HEK293T (cell line): ENCODE measurements around the gene PKP3.

Experiments
- CTCF ChIA-PET: fragments of 350-600 bp; formaldehyde crosslinking; extraction: SDS; loops from one replicate; lab custom pipeline; 2021; ENCODE audit warnings: antibody characterized with exemption, inconsistent platforms; lab: Yijun Ruan, JAX
- POLR2A ChIA-PET: fragments of 350-600 bp; formaldehyde crosslinking; extraction: SDS; loops from one replicate; lab custom pipeline; 2020; ENCODE audit warnings: antibody characterized with exemption, inconsistent platforms; lab: Yijun Ruan, JAX
- DNase-seq: peaks from one replicate; pipeline ENCODE4 v3.0.0; 2012; ENCODE audit warnings: mixed read lengths; ENCODE audit errors: extremely low spot score
- ARNT ChIP-seq: fragments of 450-650 bp; IDR thresholded peaks from 2 replicates; pipeline ENCODE4 v1.6.1; 2017; ENCODE audit warnings: mild to moderate bottlenecking
- BHLHE40 ChIP-seq: fragments of 450-650 bp; IDR thresholded peaks from 2 replicates; pipeline ENCODE4 v1.6.1; 2016; ENCODE audit warnings: mild to moderate bottlenecking, moderate library complexity, borderline replicate concordance
- CTBP1 ChIP-seq: fragments of 450-650 bp; IDR thresholded peaks from 2 replicates; pipeline ENCODE4 v1.6.1; 2016; ENCODE audit warnings: borderline replicate concordance
- ELF4 ChIP-seq: fragments of 450-650 bp; IDR thresholded peaks from 2 replicates; pipeline ENCODE4 v1.6.1; 2017; ENCODE audit warnings: antibody characterized with exemption
- FOXA1 ChIP-seq: fragments of 450-650 bp; IDR thresholded peaks from 2 replicates; pipeline ENCODE4 v1.6.1; 2016; ENCODE audit warnings: mild to moderate bottlenecking
- FOXK2 ChIP-seq: fragments of 450-650 bp; IDR thresholded peaks from 2 replicates; pipeline ENCODE4 v1.6.1; 2016; ENCODE audit warnings: mild to moderate bottlenecking
- FOXM1 ChIP-seq: fragments of 450-650 bp; IDR thresholded peaks from 2 replicates; pipeline ENCODE4 v1.6.1; 2017; ENCODE audit warnings: mild to moderate bottlenecking, borderline replicate concordance
- HDGF ChIP-seq: fragments of 450-650 bp; IDR thresholded peaks from 2 replicates; pipeline ENCODE4 v1.6.1; 2017; ENCODE audit warnings: antibody characterized with exemption, borderline replicate concordance
- L3MBTL2 ChIP-seq: fragments of 450-650 bp; conservative IDR thresholded peaks from 2 replicates; pipeline ENCODE4 v1.6.1; 2016; ENCODE audit warnings: mild to moderate bottlenecking
- LEF1 ChIP-seq: fragments of 450-650 bp; IDR thresholded peaks from 2 replicates; pipeline ENCODE4 v1.6.1; 2017; ENCODE audit warnings: mild to moderate bottlenecking, borderline replicate concordance
- NFRKB ChIP-seq: fragments of 450-650 bp; IDR thresholded peaks from 2 replicates; pipeline ENCODE4 v1.6.1; 2016; ENCODE audit warnings: mild to moderate bottlenecking, moderate library complexity
- PKNOX1 ChIP-seq: fragments of 450-650 bp; IDR thresholded peaks from 2 replicates; pipeline ENCODE4 v1.6.1; 2016
- SP1 ChIP-seq: fragments of 450-650 bp; IDR thresholded peaks from 2 replicates; pipeline ENCODE4 v1.6.1; 2017
- SUZ12 ChIP-seq: fragments of 450-650 bp; IDR thresholded peaks from 2 replicates; pipeline ENCODE4 v1.6.1; 2016; ENCODE audit warnings: mild to moderate bottlenecking
- TARDBP ChIP-seq: fragments of 450-650 bp; IDR thresholded peaks from 2 replicates; pipeline ENCODE4 v1.6.1; 2016
- ZNF384 ChIP-seq: fragments of 450-650 bp; IDR thresholded peaks from 2 replicates; pipeline ENCODE4 v1.6.1; 2016

Gene PKP3

GRCh38 chr11:369336-370018, 24.5 kb upstream of the PKP3 start, which contains the start of gene B4GALNT4:
TSS of gene B4GALNT4 (plus strand) at chr11:369499. CDS start at chr11:369804, 305 bp downstream.
- peak; percentile 52 for DNase-seq
- TF ChIP-seq BHLHE40 (no peak), SUZ12 (no peak), FOXA1 (no peak), L3MBTL2 (no peak), SP1 (no peak), ZNF384 (no peak), NFRKB (no peak), CTBP1 (no peak), ELF4 (no peak), HDGF (no peak), FOXK2 (no peak), PKNOX1 (no peak), FOXM1 (no peak), TARDBP (no peak), ARNT (no peak), LEF1 (no peak)
- CTCF ChIA-PET = no interaction called here
- POLR2A ChIA-PET = interaction anchor here (1.0 to 1.9 kb wide), 2 partner anchors 14 to 79 kb away, joined by 3 to 6 read pairs; no protein-coding TSS in a partner anchor

- CTCF ChIA-PET = interaction anchor here (0.6 kb wide), 1 partner anchor 78 kb away, joined by 4 read pairs; no protein-coding TSS in a partner anchor
- POLR2A ChIA-PET = interaction anchor here (1.0 to 1.9 kb wide), 2 partner anchors 78 to 79 kb away, joined by 3 to 6 read pairs; no protein-coding TSS in a partner anchor
- DNase-seq = no peak
These were observed 23.7 kb upstream of the PKP3 start for GRCh38 chr11:370070-370941.

GRCh38 chr11:371051-371450, 23.0 kb upstream of the PKP3 start:
- ChIA-PET POLR2A (interaction anchor here (1.0 to 1.9 kb wide), 2 partner anchors 77 to 79 kb away, joined by 3 to 6 read pairs; no protein-coding TSS in a partner anchor), CTCF (interaction anchor here (0.6 kb wide), 1 partner anchor 77 kb away, joined by 4 read pairs; no protein-coding TSS in a partner anchor)
- no peak for DNase-seq
- no peak for TF ChIP-seq L3MBTL2
- no peak for TF ChIP-seq ARNT
- no peak for TF ChIP-seq TARDBP
- TF ChIP-seq SUZ12 = no peak
- no peak for TF ChIP-seq FOXA1
- no peak for TF ChIP-seq PKNOX1
- no peak for TF ChIP-seq ELF4
- TF ChIP-seq HDGF = no peak
- no peak for TF ChIP-seq SP1
- TF ChIP-seq BHLHE40 = no peak
- no peak for TF ChIP-seq CTBP1
- TF ChIP-seq FOXK2 = no peak
- TF ChIP-seq FOXM1 = no peak
- TF ChIP-seq NFRKB = no peak
- no peak for TF ChIP-seq ZNF384
- no peak for TF ChIP-seq LEF1

More at GRCh38 chr11:370070-370941, 23.7 kb upstream of the PKP3 start:
- TF ChIP-seq SUZ12 (no peak), NFRKB (no peak), FOXM1 (no peak), SP1 (no peak), FOXK2 (no peak), ELF4 (no peak), FOXA1 (no peak), CTBP1 (no peak), BHLHE40 (no peak), TARDBP (no peak), ARNT (no peak), L3MBTL2 (no peak), ZNF384 (no peak), HDGF (no peak), LEF1 (no peak), PKNOX1 (no peak)

- TF ChIP-seq HDGF = no peak
- no peak for TF ChIP-seq FOXK2
- no peak for TF ChIP-seq ARNT
- TF ChIP-seq L3MBTL2 = no peak
- no peak for TF ChIP-seq BHLHE40
- TF ChIP-seq CTBP1 = no peak
- TF ChIP-seq FOXM1 = no peak
- TF ChIP-seq NFRKB = no peak
- no peak for TF ChIP-seq TARDBP
- TF ChIP-seq PKNOX1 = no peak
- no peak for TF ChIP-seq ELF4
- TF ChIP-seq ZNF384 = no peak
- no peak for TF ChIP-seq SP1
- TF ChIP-seq LEF1 = no peak
- no peak for TF ChIP-seq SUZ12
- TF ChIP-seq FOXA1 = no peak
- CTCF ChIA-PET = no interaction called here
- POLR2A ChIA-PET = interaction anchor here (1.2 kb wide), 1 partner anchor 165 kb away, joined by 3 read pairs; the partner anchor contains the start of genes BET1L and RIC8A
These were observed 22.1 kb upstream of the PKP3 start for GRCh38 chr11:371716-372590.

More at GRCh38 chr11:371716-372590, 22.1 kb upstream of the PKP3 start:
- no peak for DNase-seq
